Head of caudate nucleus (tissue), 42 donors: ENCODE data around the gene NLGN3.

Experiments
- DNase-seq, 42 donors: peaks; one replicate each; pipeline versions ENCODE4 v3.0.0 to v3.0.0-alpha.2; 2020 to 2021; ENCODE audit warnings: mixed read lengths in 7 of 42
- intact Hi-C: fragments of 100-400 bp; cut with DNase I; formaldehyde crosslinking; loops from one replicate; pipeline ENCODE4 v1.15.0; 2022

Gene NLGN3

GRCh38 chrX:71144651-71145050 is at the start of gene NLGN3:
Gene NLGN3, plus strand, starts transcription at chrX:71144841. Its CDS starts 2,909 bp downstream, at chrX:71147750.
- intact Hi-C loops = no loop called here
- peak in 41 of 42 donors; percentile 20 to 84 (median 68) for DNase-seq

GRCh38 chrX:71095033-71095432 is 49.6 kb upstream of the NLGN3 start:
- intact Hi-C loops = no loop called here
- peak in 1 of 42 donors; percentile 24 for DNase-seq

GRCh38 chrX:71095555-71095980 is 49.1 kb upstream of the NLGN3 start, which contains the start of gene FOXO4:
Gene FOXO4, plus strand, starts transcription at chrX:71095851. Its CDS starts 678 bp downstream, at chrX:71096529.
- intact Hi-C loops = no loop called here
- peak; percentile 89 to 97 (median 94) for DNase-seq

GRCh38 chrX:71095981-71096759 is 48.5 kb upstream of the NLGN3 start:
- DNase-seq = peak in 11 of 42 donors; percentile 2 to 38 (median 13)
- intact Hi-C loops = no loop called here

- DNase-seq = peak in 2 of 42 donors; percentile 22 to 30
- intact Hi-C loops = no loop called here
These were observed 47.9 kb upstream of the NLGN3 start for GRCh38 chrX:71096760-71097032.

- intact Hi-C loops = no loop called here
These were observed 46.3 kb upstream of the NLGN3 start for GRCh38 chrX:71098302-71098701.

GRCh38 chrX:71098951-71099506 is 45.6 kb upstream of the NLGN3 start:
- peak in 1 of 42 donors; percentile 13 for DNase-seq
- intact Hi-C loops = no loop called here

More at GRCh38 chrX:71098302-71098701, 46.3 kb upstream of the NLGN3 start:
- peak; percentile 32 to 85 (median 58) for DNase-seq

- peak in 1 of 42 donors; percentile 11 for DNase-seq
- intact Hi-C loops = no loop called here
These were observed 44.9 kb upstream of the NLGN3 start for GRCh38 chrX:71099736-71100135.

GRCh38 chrX:71100581-71101505 is 43.8 kb upstream of the NLGN3 start:
- intact Hi-C loops = no loop called here
- no peak for DNase-seq

GRCh38 chrX:71102292-71102691 is 42.3 kb upstream of the NLGN3 start:
- intact Hi-C loops = no loop called here
- no peak for DNase-seq

GRCh38 chrX:71103110-71103983 is 41.3 kb upstream of the NLGN3 start:
- DNase-seq = peak in 9 of 42 donors; percentile 2 to 46 (median 22)
- intact Hi-C loops = no loop called here

- no peak for DNase-seq
- intact Hi-C loops = no loop called here
These were observed 39.0 kb upstream of the NLGN3 start for GRCh38 chrX:71105628-71106027.

- intact Hi-C loops = no loop called here
- DNase-seq = no peak
These were observed 38.2 kb upstream of the NLGN3 start, which contains the start of gene CXorf65 for GRCh38 chrX:71106427-71106826. Gene CXorf65, minus strand, starts transcription at chrX:71106740. Its CDS starts 184 bp downstream, at chrX:71106556.

- intact Hi-C loops = no loop called here
- DNase-seq = no peak
These were observed 37.4 kb upstream of the NLGN3 start for GRCh38 chrX:71107245-71107644.

- intact Hi-C loops = no loop called here
- DNase-seq = no peak
These were observed 36.8 kb upstream of the NLGN3 start for GRCh38 chrX:71107762-71108360.

- intact Hi-C loops = no loop called here
- no peak for DNase-seq
These were observed 35.6 kb upstream of the NLGN3 start for GRCh38 chrX:71109051-71109450.

- no peak for DNase-seq
- intact Hi-C loops = no loop called here
These were observed 33.3 kb upstream of the NLGN3 start, which contains the start of gene IL2RG for GRCh38 chrX:71111141-71111843. Gene IL2RG, minus strand, starts transcription at chrX:71111577. Its CDS starts 38 bp downstream, at chrX:71111539.
